Upper lobe of left lung (tissue), 6 donors: ENCODE results near the gene CPSF6. TPM values are rescaled to one million over a fixed set of nuclear protein-coding genes. Genes with fewer than 3 reads are reported as not detected.

Experiments
- ATAC-seq, 2 donors: fragments of 200-7000 bp; cut with Tn5 transposase; one replicate each; pipeline ENCODE4 v1.9.1; 2022; ENCODE audit warnings: mild to moderate bottlenecking in 2 of 2, moderate library complexity in 2 of 2; ENCODE audit not compliant: low FRiP score in 2 of 2
- DNase-seq, 2 donors: peaks; one replicate each; pipeline ENCODE4 v3.0.0-alpha.2; 2019 to 2020
- H3K27ac ChIP-seq, 4 donors: fragments of 200-600 bp; sonication (generic); one replicate each; pipeline ENCODE4 v1.5.1; 2016 to 2019
- H3K27me3 ChIP-seq, 4 donors: fragments of 200-600 bp; sonication (generic); one replicate each; pipeline ENCODE4 v1.5.1; 2017 to 2019
- H3K36me3 ChIP-seq, 4 donors: fragments of 200-600 bp; sonication (generic); one replicate each; pipeline ENCODE4 v1.5.1; 2016 to 2019
- H3K4me1 ChIP-seq, 4 donors: fragments of 200-600 bp; sonication (generic); one replicate each; pipeline ENCODE4 v1.5.1; 2018 to 2019
- H3K4me3 ChIP-seq, 4 donors: fragments of 200-600 bp; sonication (generic); one replicate each; pipeline ENCODE4 v1.5.1; 2017 to 2019; ENCODE audit warnings: mild to moderate bottlenecking in 2 of 4, moderate library complexity in 1 of 4
- H3K9me3 ChIP-seq, 4 donors: fragments of 200-600 bp; sonication (generic); one replicate each; pipeline ENCODE4 v1.5.1; 2018 to 2019
- EP300 ChIP-seq, 4 donors: sonication (generic); formaldehyde crosslinking; IDR thresholded peaks; one replicate each; pipeline ENCODE4 v1.5.1; 2017; ENCODE audit warnings: antibody characterized with exemption in 4 of 4, control low read depth in 2 of 4
- POLR2A ChIP-seq, 4 donors: fragments of 450-650 bp; IDR thresholded peaks; one replicate each; pipeline ENCODE4 v1.5.1; 2016 to 2017; ENCODE audit warnings: antibody characterized with exemption in 4 of 4, mild to moderate bottlenecking in 2 of 4
- POLR2AphosphoS5 ChIP-seq, 2 donors: sonication (generic); formaldehyde crosslinking; IDR thresholded peaks; one replicate each; pipeline ENCODE4 v1.5.1; 2017; ENCODE audit warnings: antibody characterized with exemption in 2 of 2
- WGBS, 2 donors: methylation state at CpG; one replicate each; pipeline ENCODE4 v1.1.5; 2017 to 2018; 5-methylcytosine and 5-hydroxymethylcytosine counted together
- total RNA-seq, 6 donors: library from RNA; depleted of rRNA in 4 of 6; stranded (reverse); fragments of >200 nt in 4 of 6; gene quantifications; one replicate each; pipeline versions ENCODE4 v1.1.0 to v1.2.1, GENCODE V29; 2016 to 2021
- TF ChIP-seq, protein P1 (sequence below), 6 experiments: fragments of 450-650 bp in 4 of 6; fragments of 200-600 bp in 2 of 6; sonication (generic) in 2 of 6; IDR thresholded peaks; one replicate each; pipeline ENCODE4 v1.5.1; 2016 to 2019; ENCODE audit warnings: antibody characterized with exemption in 6 of 6
- donor health status: DM: no; HTN: no; CAD: no; lungs with moderate emphysema.
- donor health status: DM: no; HTN: yes; CAD: no; lungs with severe emphysema.

Gene CPSF6
- total RNA-seq, 6 donors from 2014 or later: 22.9 to 57.1 (median 48.2) TPM

DNA sequence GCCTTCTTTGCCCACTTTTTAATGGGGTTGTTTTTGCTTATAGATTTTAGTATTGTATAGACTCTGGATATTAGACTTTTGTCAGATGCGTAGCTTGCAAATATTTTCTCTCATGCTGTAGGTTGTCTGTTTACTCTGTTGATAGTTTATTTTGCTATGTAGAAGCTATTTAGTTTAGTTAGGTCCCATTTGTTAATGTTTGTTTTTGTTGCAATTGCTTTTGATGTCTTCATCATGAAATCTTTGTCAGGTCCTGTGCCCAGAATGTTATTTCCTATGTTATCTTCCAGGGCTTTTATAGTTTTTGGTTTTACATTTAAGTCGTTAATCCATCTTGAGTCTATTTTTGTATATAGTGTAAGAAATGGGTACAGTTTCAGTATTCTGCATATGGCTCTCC, 78.9 kb downstream of the CPSF6 start:
- Histone ChIP-seq H3K27me3 (no peaks in the 10 kb centered on the region), H3K4me3 (no peak overlapping the region), H3K9me3 (no peaks in the 10 kb centered on the region), H3K4me1 (no peaks in the 10 kb centered on the region), H3K36me3 (no peaks in the 10 kb centered on the region), H3K27ac (no peak overlapping the region)
- DNase-seq (no peak), ATAC-seq (no peak)
- TF ChIP-seq POLR2A (IDR thresholded peaks at IDR 0.05) (no peak), POLR2AphosphoS5 (IDR thresholded peaks at IDR 0.05) (no peak), EP300 (IDR thresholded peaks at IDR 0.05) (no peak)
- TF ChIP-seq, protein P1, sequence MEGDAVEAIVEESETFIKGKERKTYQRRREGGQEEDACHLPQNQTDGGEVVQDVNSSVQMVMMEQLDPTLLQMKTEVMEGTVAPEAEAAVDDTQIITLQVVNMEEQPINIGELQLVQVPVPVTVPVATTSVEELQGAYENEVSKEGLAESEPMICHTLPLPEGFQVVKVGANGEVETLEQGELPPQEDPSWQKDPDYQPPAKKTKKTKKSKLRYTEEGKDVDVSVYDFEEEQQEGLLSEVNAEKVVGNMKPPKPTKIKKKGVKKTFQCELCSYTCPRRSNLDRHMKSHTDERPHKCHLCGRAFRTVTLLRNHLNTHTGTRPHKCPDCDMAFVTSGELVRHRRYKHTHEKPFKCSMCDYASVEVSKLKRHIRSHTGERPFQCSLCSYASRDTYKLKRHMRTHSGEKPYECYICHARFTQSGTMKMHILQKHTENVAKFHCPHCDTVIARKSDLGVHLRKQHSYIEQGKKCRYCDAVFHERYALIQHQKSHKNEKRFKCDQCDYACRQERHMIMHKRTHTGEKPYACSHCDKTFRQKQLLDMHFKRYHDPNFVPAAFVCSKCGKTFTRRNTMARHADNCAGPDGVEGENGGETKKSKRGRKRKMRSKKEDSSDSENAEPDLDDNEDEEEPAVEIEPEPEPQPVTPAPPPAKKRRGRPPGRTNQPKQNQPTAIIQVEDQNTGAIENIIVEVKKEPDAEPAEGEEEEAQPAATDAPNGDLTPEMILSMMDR (IDR thresholded peaks at IDR 0.05): no peak
- 87 to 96% methylated on average over 2 of the region's 2 CpGs for WGBS, 2 donors

- WGBS, 2 donors: 88 to 95% methylated on average over 1 of the region's 1 CpG
- Histone ChIP-seq H3K36me3 (no peaks in the 10 kb centered on the region), H3K27ac (no peak overlapping the region), H3K27me3 (no peaks in the 10 kb centered on the region), H3K4me3 (no peak overlapping the region), H3K4me1 (no peaks in the 10 kb centered on the region), H3K9me3 (no peaks in the 10 kb centered on the region)
- no peak for ATAC-seq
- no peak for DNase-seq
- TF ChIP-seq EP300 (IDR thresholded peaks at IDR 0.05) (no peak), POLR2AphosphoS5 (IDR thresholded peaks at IDR 0.05) (no peak), POLR2A (IDR thresholded peaks at IDR 0.05) (no peak)
- TF ChIP-seq, protein P1 (IDR thresholded peaks at IDR 0.05): no peak
These were observed 82.0 kb downstream of the CPSF6 start for GRCh38 chr12:69321351-69321750.

Other genes with a start within 250 kb of the CPSF6 start
- gene LYZ, start 108.8 kb downstream of the CPSF6 start, total RNA-seq: 1,000 to 10,000 TPM in 1 of 6 donors, 100 to 1,000 TPM in 4, 10 to 100 TPM in 1; 52.9 to 1,947 (median 459) TPM
- 10 to 100 TPM in 3 of 6 donors, 1 to 10 TPM in 2, under 1 TPM in 1; 1.00 to 12.8 (median 10.2) TPM for gene YEATS4, start 120.2 kb downstream of the CPSF6 start, total RNA-seq
- 10 to 100 TPM; 14.3 to 54.1 (median 24.7) TPM for gene FRS2, start 230.8 kb downstream of the CPSF6 start, total RNA-seq